ENCODE measurements around the gene TRPM4. TPM values are rescaled to one million over a fixed set of nuclear protein-coding genes. Genes with fewer than 3 reads are reported as not detected.
A peak's percentile ranks its signal among the peaks of the same experiment; 100 is the strongest.

The TRPM4 gene
- total and polyA plus RNA-seq, 11 donors = 16.8 to 45.3 (median 25.8) TPM

GRCh38 chr19:49128545-49129237 lies 28.9 kb upstream of the TRPM4 start:
- 43 to 69% (median 66%) methylated on average over 15 of the region's 15 CpGs for WGBS, 4 donors
- ATAC-seq = no peak
- Histone ChIP-seq H3K27ac (peak overlapping the region in 6 of 12 donors; percentile 14 to 70 (median 42)), H3K27me3 (no peaks in the 10 kb centered on the region), H3K4me3 (peak overlapping the region in 9 of 12 donors; percentile 15 to 44 (median 29)), H3K9me3 (no peaks in the 10 kb centered on the region), H3K4me1 (peaks cover 0 to 22% (median 14%) of the 10 kb centered on the region in 12 donors), H3K36me3 (no peaks in the 10 kb centered on the region)
- TF ChIP-seq CTCF (IDR thresholded peaks at IDR 0.05) = no peak
- TF ChIP-seq POLR2A (IDR thresholded peaks at IDR 0.05) = no peak
- intact Hi-C loops (cut with DNase I) = no loop called here
- no peak for DNase-seq

- TF ChIP-seq POLR2A (IDR thresholded peaks at IDR 0.05) = no peak
- no peak for TF ChIP-seq CTCF (IDR thresholded peaks at IDR 0.05)
- no peak for DNase-seq
- Histone ChIP-seq H3K9me3 (no peaks in the 10 kb centered on the region), H3K36me3 (no peaks in the 10 kb centered on the region), H3K4me3 (no peak overlapping the region), H3K4me1 (peaks cover 0 to 27% (median 19%) of the 10 kb centered on the region in 12 donors), H3K27me3 (no peaks in the 10 kb centered on the region), H3K27ac (no peak overlapping the region)
- intact Hi-C loops (cut with DNase I) = no loop called here
- 40 to 66% (median 62%) methylated on average over 16 of the region's 16 CpGs for WGBS, 4 donors
- ATAC-seq = no peak
Observed at GRCh38 chr19:49129238-49129583, 28.4 kb upstream of the TRPM4 start.

GRCh38 chr19:49130325-49130724 lies 27.3 kb upstream of the TRPM4 start:
- H3K27ac ChIP-seq = no peak overlapping the region
- H3K9me3 ChIP-seq = no peaks in the 10 kb centered on the region
- no peak overlapping the region for H3K4me3 ChIP-seq
- ATAC-seq (no peak), DNase-seq (no peak)
- no peaks in the 10 kb centered on the region for H3K36me3 ChIP-seq
- WGBS, 4 donors = 94 to 95% (median 94%) methylated on average over 18 to 24 of the region's 24 CpGs
- intact Hi-C loops (cut with DNase I) = no loop called here
- no peaks in the 10 kb centered on the region for H3K27me3 ChIP-seq
- TF ChIP-seq CTCF (IDR thresholded peaks at IDR 0.05) (no peak), POLR2A (IDR thresholded peaks at IDR 0.05) (no peak)
- peaks cover 0 to 31% (median 21%) of the 10 kb centered on the region in 12 donors for H3K4me1 ChIP-seq

- Histone ChIP-seq H3K27me3 (no peaks in the 10 kb centered on the region), H3K36me3 (no peaks in the 10 kb centered on the region), H3K9me3 (no peaks in the 10 kb centered on the region), H3K4me3 (peak overlapping the region in 11 of 12 donors; percentile 6 to 48 (median 36)), H3K4me1 (peaks cover 0 to 29% (median 18%) of the 10 kb centered on the region in 12 donors), H3K27ac (peak overlapping the region in 6 of 12 donors; percentile 9 to 57 (median 38))
- 14 to 34% (median 24%) methylated on average over 46 to 49 of the region's 49 CpGs for WGBS, 4 donors
- intact Hi-C loops (cut with DNase I) = no loop called here
- TF ChIP-seq POLR2A (IDR thresholded peaks at IDR 0.05) = no peak
- no peak for TF ChIP-seq CTCF (IDR thresholded peaks at IDR 0.05)
- ATAC-seq = peak in 3 of 4 donors; percentile 12 to 42 (median 13)
- DNase-seq = peak in 3 of 5 donors; percentile 29 to 69 (median 68)
Observed at GRCh38 chr19:49132974-49133609, 24.5 kb upstream of the TRPM4 start.
